HL-60 (cell line): Measurements from ENCODE around the gene WSB2.
"Not testable (repeated sequence)": the region's sequence is repeated elsewhere in the genome, so short reads cannot be mapped to it uniquely, and the experiment has no call there.

ENCODE experiments used
- DNase-seq, 2 experiments: peaks; one replicate each; pipeline ENCODE4 v3.0.0-alpha.2; 2010 to 2020; ENCODE audit warnings: low read depth in 1 of 2, low spot score in 1 of 2
- H3K27ac ChIP-seq: fragments of 250-450 bp; sonication (Bioruptor Pico); replicated peaks from 2 replicates; pipeline ENCODE4 v1.5.1; 2020; ENCODE audit warnings: mild to moderate bottlenecking, moderate library complexity
- H3K27me3 ChIP-seq: fragments of 250-450 bp; sonication (Bioruptor Pico); 2 replicates; pipeline ENCODE4 v1.5.1; 2021; ENCODE audit warnings: mild to moderate bottlenecking, moderate library complexity; ENCODE audit not compliant: insufficient read depth, poor library complexity, severe bottlenecking
- H3K4me3 ChIP-seq: replicated peaks from 2 replicates; pipeline ENCODE4 v1.5.1; 2011; ENCODE audit warnings: mild to moderate bottlenecking, control low read depth, low read length; ENCODE audit not compliant: insufficient read depth
- CTCF ChIP-seq: IDR thresholded peaks from one replicate; pipeline ENCODE4 v1.5.1; 2011; ENCODE audit warnings: low read length, control low read depth, inconsistent platforms; ENCODE audit not compliant: insufficient read depth
- GABPA ChIP-seq: IDR thresholded peaks from 2 replicates; pipeline ENCODE4 v1.6.1; 2012; ENCODE audit warnings: low read depth
- POLR2AphosphoS5 ChIP-seq: IDR thresholded peaks from 2 replicates; pipeline ENCODE4 v1.6.1; 2012; ENCODE audit warnings: low read depth
- REST ChIP-seq: IDR thresholded peaks from 2 replicates; pipeline ENCODE4 v1.6.1; 2012; ENCODE audit warnings: low read depth; ENCODE audit not compliant: insufficient replicate concordance
- SPI1 ChIP-seq: IDR thresholded peaks from 2 replicates; pipeline ENCODE4 v1.6.1; 2012; ENCODE audit warnings: low read depth, mild to moderate bottlenecking, borderline replicate concordance

WSB2 gene

GRCh38 chr12:118010903-118011302 is 50.1 kb downstream of the WSB2 start:
- H3K4me3 ChIP-seq: no peak overlapping the region
- no peak for DNase-seq
- H3K27me3 ChIP-seq: no peaks in the 10 kb centered on the region
- TF ChIP-seq REST: no peak
- TF ChIP-seq CTCF: no peak
- no peak overlapping the region for H3K27ac ChIP-seq

DNA sequence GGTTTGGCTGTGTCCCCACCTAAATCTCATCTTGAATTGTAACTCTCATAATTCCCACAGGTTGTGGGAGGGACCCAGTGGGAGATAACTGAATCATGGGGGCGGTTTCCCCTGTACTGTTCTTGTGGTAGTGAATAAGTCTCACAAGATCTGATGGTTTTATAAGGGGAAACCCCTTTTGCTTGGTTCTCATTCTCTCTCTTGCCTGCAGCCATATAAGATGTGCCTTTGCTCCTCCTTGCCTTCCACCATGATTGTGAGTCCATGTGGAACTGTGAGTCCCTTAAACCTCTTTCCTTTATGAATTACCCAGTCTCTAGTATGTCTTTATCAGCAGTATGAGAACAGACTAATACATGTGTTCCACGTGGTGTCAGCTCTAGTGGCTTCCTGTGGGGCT is 61.2 kb downstream of the WSB2 start:
- DNase-seq, H3K27me3 ChIP-seq, H3K27ac ChIP-seq, H3K4me3 ChIP-seq: not testable (repeated sequence)

DNA sequence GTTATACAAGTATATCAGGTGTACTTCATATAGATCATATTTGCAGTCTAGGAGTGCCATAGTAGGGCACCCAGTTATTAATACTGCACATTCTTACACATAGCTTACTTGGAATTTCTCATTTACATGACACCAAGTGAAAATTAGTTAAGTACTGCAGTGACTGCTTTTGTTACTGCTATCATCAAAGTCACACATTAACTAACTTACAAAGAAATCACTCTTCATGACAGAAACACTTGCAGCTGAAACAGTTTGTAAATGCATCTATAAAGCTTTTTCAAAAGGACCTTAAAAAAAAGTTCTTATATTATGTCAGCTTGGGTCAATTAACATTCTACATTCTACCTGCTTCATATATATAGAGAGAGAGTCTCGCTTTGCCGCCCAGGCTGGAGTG is 62.3 kb downstream of the WSB2 start:
- no peak for TF ChIP-seq GABPA
- TF ChIP-seq POLR2AphosphoS5: no peak
- TF ChIP-seq SPI1: no peak
- no peak for TF ChIP-seq CTCF
- no peak for TF ChIP-seq REST
- Histone ChIP-seq H3K4me3 (no peak overlapping the region), H3K27ac (no peak overlapping the region), H3K27me3 (no peaks in the 10 kb centered on the region)
- no peak for DNase-seq

GRCh38 chr12:117994551-117995438 is 66.2 kb downstream of the WSB2 start:
- H3K4me3 ChIP-seq: no peak overlapping the region
- no peak overlapping the region for H3K27ac ChIP-seq
- no peak for DNase-seq
- no peaks in the 10 kb centered on the region for H3K27me3 ChIP-seq
- TF ChIP-seq GABPA: no peak
- no peak for TF ChIP-seq CTCF
- no peak for TF ChIP-seq SPI1
- no peak for TF ChIP-seq REST
- TF ChIP-seq POLR2AphosphoS5: no peak
